ENCODE measurements around the gene CLGN.

DNA sequence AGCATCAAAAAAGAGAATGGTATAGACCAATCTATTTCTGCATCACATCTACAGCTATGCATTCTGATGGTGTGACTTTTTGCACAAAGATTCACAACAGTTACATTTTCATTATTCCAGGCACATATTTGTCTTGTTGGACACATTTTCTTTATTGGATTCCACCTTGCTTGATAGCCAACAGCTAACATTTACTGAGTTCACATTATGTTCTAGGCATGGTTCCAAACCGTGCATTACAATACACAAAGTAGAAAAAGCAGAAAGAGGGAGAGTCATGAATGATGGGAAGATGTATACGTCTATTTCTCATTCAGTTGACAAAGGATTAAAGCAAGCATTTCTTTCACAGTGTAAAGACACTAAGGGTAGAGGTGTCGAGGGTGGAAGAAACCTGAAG lies 22.9 kb upstream of the CLGN start:
- TF ChIP-seq, protein P1, sequence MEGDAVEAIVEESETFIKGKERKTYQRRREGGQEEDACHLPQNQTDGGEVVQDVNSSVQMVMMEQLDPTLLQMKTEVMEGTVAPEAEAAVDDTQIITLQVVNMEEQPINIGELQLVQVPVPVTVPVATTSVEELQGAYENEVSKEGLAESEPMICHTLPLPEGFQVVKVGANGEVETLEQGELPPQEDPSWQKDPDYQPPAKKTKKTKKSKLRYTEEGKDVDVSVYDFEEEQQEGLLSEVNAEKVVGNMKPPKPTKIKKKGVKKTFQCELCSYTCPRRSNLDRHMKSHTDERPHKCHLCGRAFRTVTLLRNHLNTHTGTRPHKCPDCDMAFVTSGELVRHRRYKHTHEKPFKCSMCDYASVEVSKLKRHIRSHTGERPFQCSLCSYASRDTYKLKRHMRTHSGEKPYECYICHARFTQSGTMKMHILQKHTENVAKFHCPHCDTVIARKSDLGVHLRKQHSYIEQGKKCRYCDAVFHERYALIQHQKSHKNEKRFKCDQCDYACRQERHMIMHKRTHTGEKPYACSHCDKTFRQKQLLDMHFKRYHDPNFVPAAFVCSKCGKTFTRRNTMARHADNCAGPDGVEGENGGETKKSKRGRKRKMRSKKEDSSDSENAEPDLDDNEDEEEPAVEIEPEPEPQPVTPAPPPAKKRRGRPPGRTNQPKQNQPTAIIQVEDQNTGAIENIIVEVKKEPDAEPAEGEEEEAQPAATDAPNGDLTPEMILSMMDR (IDR thresholded peaks at IDR 0.05) = no peak
- no peak for TF ChIP-seq POLR2A (IDR thresholded peaks at IDR 0.05)

Data from right lobe of liver (tissue), 4 donors.